Erythroblast (primary cell): Measurements from ENCODE around the gene CDHR2.

Experiments
- GATA1 ChIP-seq: IDR thresholded peaks from 2 replicates; pipeline ENCODE4 v1.6.1; 2011; ENCODE audit warnings: low read depth, mild to moderate bottlenecking, control low read depth, low read length, moderate library complexity
- POLR2A ChIP-seq: IDR thresholded peaks from 2 replicates; pipeline ENCODE4 v1.6.1; 2011; ENCODE audit warnings: mild to moderate bottlenecking, low read length

GRCh38 chr5:176624938-176625337 is 75.8 kb downstream of the CDHR2 start:
- no peak for TF ChIP-seq POLR2A
- no peak for TF ChIP-seq GATA1
